Ovary (tissue), 9 donors: Measurements from ENCODE around the gene DNAI1. TPM values are rescaled to one million over a fixed set of nuclear protein-coding genes. Genes with fewer than 3 reads are reported as not detected.
"Not testable (repeated sequence)": the region's sequence is repeated elsewhere in the genome, so short reads cannot be mapped to it uniquely, and the experiment has no call there.

Experiments
- DNase-seq, 5 donors: peaks; one replicate each; pipeline ENCODE4 v3.0.0-alpha.2; 2019 to 2020
- H3K27ac ChIP-seq, 2 donors: fragments of 200-600 bp; one replicate each; pipeline versions ENCODE4 v1.5.1 to v1.8.0; 2019 to 2022
- H3K27me3 ChIP-seq: fragments of 200-600 bp; one replicate; pipeline ENCODE4 v1.8.0; 2022
- H3K36me3 ChIP-seq: fragments of 200-600 bp; sonication (generic); one replicate; pipeline ENCODE4 v1.5.1; 2019
- H3K4me1 ChIP-seq: one replicate; pipeline ENCODE4 v1.8.1; 2013; ENCODE audit warnings: mild to moderate bottlenecking, moderate library complexity; ENCODE audit not compliant: insufficient read depth
- H3K4me3 ChIP-seq: fragments of 200-600 bp; sonication (generic); one replicate; pipeline ENCODE4 v1.5.1; 2017
- H3K9me3 ChIP-seq, 2 donors: fragments of 200-600 bp in 1 of 2; sonication (generic) in 1 of 2; one replicate each; pipeline versions ENCODE4 v1.5.1 to v1.8.1; 2013 to 2019; ENCODE audit warnings: mild to moderate bottlenecking in 1 of 2, moderate library complexity in 1 of 2
- EP300 ChIP-seq: sonication (generic); formaldehyde crosslinking; IDR thresholded peaks from one replicate; pipeline ENCODE4 v1.6.1; 2017; ENCODE audit warnings: antibody characterized with exemption
- POLR2A ChIP-seq: fragments of 450-650 bp; IDR thresholded peaks from one replicate; pipeline ENCODE4 v1.6.1; 2017; ENCODE audit warnings: antibody characterized with exemption, mild to moderate bottlenecking, moderate library complexity
- WGBS, 3 donors: extraction: QIAGEN DNeasy Blood & Tissue Kit in 1 of 3; methylation state at CpG; one replicate each; pipeline versions ENCODE4 v1.1.5 to v1.1.7; 2013 to 2017; 5-methylcytosine and 5-hydroxymethylcytosine counted together
- intact Hi-C, 4 donors: fragments of 100-400 bp; cut with DNase I; formaldehyde crosslinking; loops; one replicate each; pipeline versions ENCODE4 v1.11.0 to v1.15.1; 2022 to 2023
- polyA plus RNA-seq, 2 donors: library from polyadenylated mRNA; stranded (reverse); fragments of 200-250 nt in 1 of 2; fragments of 350-450 nt in 1 of 2; fragmentation: Illumina TruSeq in 1 of 2; extraction: RNeasy Lipid Tissue Mini Kit (QIAGEN cat#74804) in 1 of 2; gene quantifications; one replicate each; pipeline ENCODE4 v1.2.3, GENCODE V29; 2013 to 2014
- total RNA-seq, 7 donors: library from RNA; depleted of rRNA in 2 of 7; stranded (reverse); fragments of >200 nt in 2 of 7; fragmentation: NEBNext Ultra II Directional in 3 of 7; extraction: Animal tissue kit (Norgen Biotek cat#: 25700) in 3 of 7; gene quantifications; one replicate each; pipeline versions ENCODE4 v1.1.0 to v1.2.4, GENCODE V29; 2016 to 2023
- TF ChIP-seq, protein P1 (sequence below), 3 donors: fragments of 450-650 bp in 2 of 3; fragments of 200-600 bp in 1 of 3; IDR thresholded peaks; one replicate each; pipeline versions ENCODE4 v1.5.1 to v1.8.0; 2016 to 2022; ENCODE audit warnings: antibody characterized with exemption in 3 of 3, mild to moderate bottlenecking in 1 of 3
- donor health status: DM: no; HTN: no; CAD: no; lungs with moderate emphysema.
- donor health status: DM: no; HTN: no; CAD: no.
- donor health status: Bipolar disorder and iron deficiency.
- donor health status: DM: yes; HTN: yes; CAD: no.
- donor health status: DM: no; HTN: no; CAD: no.
- donor health status: DM: yes; HTN: yes; CAD: no.

DNAI1 gene
- total and polyA plus RNA-seq, 9 donors, result 0.10 to 26.1 (median 1.9) TPM; not detected in 3

DNA sequence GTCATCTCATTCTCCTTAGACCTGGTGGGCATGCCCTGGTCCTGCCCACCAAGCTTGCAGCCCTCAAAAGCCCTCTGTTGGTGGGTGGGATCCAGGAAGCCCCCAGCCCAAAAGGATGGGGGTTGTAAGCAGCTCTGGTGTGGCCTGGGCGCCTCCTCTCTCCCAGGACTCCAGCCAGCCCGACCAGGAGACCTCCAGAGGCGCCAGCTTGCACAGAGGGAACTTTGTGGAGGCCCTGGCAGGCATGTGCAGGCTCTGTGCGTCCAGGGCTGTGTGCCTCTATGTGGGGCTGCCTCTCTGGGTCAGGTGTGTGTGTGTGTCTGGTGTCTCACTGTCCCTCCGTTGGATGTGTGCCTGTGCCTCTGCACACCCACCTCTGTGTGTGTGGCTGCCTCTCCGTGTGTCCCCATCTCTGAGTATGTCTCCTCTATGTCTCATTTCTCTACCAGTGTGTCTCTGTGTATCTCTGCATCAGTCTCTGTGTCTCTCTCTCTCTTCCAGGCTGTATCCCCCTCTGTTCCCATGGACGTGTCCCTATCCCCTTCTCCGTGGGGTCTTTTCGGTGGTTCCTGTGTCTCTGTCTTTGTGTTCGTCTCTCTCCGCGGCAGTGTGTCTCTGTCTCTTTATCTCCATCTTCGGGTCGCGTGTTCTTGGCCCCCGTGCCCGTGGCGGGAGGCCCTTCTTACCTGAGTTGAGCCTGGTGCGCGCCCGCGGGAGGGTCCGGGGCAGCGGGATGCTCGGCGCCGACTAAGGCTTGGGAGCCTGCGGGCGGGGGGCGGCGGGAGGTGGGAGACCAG, 63.7 kb downstream of the DNAI1 start:
- Histone ChIP-seq H3K27me3 (no peaks in the 10 kb centered on the region), H3K9me3 (no peaks in the 10 kb centered on the region), H3K27ac (no peak overlapping the region), H3K4me1 (peaks cover 5% of the 10 kb centered on the region), H3K36me3 (no peaks in the 10 kb centered on the region), H3K4me3 (peak overlapping the region; percentile 28)
- intact Hi-C loops, result no loop called here
- 16 to 20% (median 19%) methylated on average over 25 to 31 of the region's 31 CpGs for WGBS, 3 donors
- TF ChIP-seq POLR2A, result no peak
- TF ChIP-seq, protein P1, sequence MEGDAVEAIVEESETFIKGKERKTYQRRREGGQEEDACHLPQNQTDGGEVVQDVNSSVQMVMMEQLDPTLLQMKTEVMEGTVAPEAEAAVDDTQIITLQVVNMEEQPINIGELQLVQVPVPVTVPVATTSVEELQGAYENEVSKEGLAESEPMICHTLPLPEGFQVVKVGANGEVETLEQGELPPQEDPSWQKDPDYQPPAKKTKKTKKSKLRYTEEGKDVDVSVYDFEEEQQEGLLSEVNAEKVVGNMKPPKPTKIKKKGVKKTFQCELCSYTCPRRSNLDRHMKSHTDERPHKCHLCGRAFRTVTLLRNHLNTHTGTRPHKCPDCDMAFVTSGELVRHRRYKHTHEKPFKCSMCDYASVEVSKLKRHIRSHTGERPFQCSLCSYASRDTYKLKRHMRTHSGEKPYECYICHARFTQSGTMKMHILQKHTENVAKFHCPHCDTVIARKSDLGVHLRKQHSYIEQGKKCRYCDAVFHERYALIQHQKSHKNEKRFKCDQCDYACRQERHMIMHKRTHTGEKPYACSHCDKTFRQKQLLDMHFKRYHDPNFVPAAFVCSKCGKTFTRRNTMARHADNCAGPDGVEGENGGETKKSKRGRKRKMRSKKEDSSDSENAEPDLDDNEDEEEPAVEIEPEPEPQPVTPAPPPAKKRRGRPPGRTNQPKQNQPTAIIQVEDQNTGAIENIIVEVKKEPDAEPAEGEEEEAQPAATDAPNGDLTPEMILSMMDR (IDR thresholded peaks at IDR 0.05), result no peak
- no peak for TF ChIP-seq EP300
- DNase-seq, result peak in 2 of 5 donors; percentile 34 to 38

DNA sequence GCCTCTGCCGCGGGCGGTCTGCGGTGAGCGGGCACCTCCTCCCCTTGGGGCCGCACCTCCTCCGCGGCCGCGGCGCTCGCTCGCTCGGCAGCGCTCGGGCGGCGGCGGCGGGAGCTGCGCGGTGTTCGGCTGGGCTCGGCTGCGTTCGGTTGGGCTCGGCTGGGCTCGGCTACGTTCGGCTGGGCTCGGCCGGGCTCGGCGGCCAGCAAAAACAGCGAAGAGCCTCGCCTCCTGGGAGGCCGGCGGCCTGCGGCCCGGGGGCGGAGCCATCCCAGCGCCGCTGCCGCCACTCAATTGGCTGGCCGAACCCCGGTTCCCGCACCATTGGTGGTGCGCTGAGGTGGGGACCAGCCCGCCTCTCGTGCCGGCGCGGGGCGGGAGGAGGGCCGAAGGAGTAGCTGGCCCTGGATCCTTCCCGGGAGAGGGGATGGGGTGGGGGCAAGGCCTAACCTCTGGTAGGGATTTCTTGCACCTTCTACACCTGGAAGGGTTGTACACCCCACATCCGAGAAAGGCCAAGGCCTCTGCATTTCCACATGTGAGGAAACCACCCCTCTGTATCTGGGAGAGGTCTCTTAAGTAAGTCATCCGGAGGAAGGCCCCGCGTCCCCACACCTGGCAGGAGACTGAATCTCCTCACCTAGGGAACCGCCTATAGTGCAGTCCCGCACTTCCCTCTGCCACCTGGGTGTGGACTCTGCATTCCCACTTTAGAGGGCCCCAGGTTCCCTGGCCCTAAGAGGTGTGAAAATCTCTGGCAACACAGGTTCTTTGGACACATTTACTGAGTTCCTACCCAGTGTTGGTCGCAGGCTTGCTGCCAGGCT, 64.6 kb downstream of the DNAI1 start, which contains the start of gene ENHO:
Gene ENHO, minus strand, starts transcription at position 20 of the 827 bp plus-strand sequence. CDS start 1,295 bp downstream, outside the sequence.
- Histone ChIP-seq H3K9me3 (no peaks in the 10 kb centered on the region), H3K27ac (no peak within 1 kb of the TSS), H3K4me1 (peaks cover 5% of the 10 kb centered on the region), H3K4me3 (peak within 1 kb of the TSS; percentile 28), H3K27me3 (no peaks in the 10 kb centered on the region), H3K36me3 (no peaks in the 10 kb centered on the region)
- WGBS, 3 donors, result 4 to 10% (median 7%) methylated on average over 21 to 63 of the region's 63 CpGs
- intact Hi-C loops, result no loop called here
- DNase-seq, result peak; percentile 81 to 96 (median 88)
- no peak for TF ChIP-seq POLR2A
- TF ChIP-seq, protein P1 (IDR thresholded peaks at IDR 0.05), result no peak
- TF ChIP-seq EP300, result no peak

DNA sequence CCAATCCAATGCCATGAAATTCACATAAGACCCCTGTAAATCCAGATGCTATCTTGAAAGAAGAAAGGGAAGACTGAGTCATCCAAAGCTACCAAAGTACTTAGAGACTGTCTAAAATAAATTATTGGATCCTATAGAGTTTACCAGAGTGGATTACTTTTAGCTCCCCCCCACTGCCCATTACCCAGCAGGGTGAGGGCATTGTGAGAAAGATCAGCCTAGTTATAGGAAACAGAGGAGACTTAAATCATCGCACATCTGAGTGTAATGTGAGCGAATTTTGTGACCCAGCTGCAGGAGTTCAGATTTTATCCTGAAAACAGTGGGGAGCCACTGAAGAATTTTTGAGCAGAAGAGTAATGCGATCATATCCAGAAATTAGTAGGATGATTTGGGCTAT, 65.7 kb downstream of the DNAI1 start:
- H3K27me3 ChIP-seq, result no peaks in the 10 kb centered on the region
- 77 to 84% (median 82%) methylated on average over 3 of the region's 3 CpGs for WGBS, 3 donors
- intact Hi-C loops, result no loop called here
- H3K36me3 ChIP-seq, result no peaks in the 10 kb centered on the region
- no peak overlapping the region for H3K27ac ChIP-seq
- TF ChIP-seq EP300, result no peak
- TF ChIP-seq POLR2A, result no peak
- TF ChIP-seq, protein P1 (IDR thresholded peaks at IDR 0.05), result no peak
- no peak for DNase-seq
- H3K9me3 ChIP-seq, result no peaks in the 10 kb centered on the region
- H3K4me3 ChIP-seq, result no peak overlapping the region
- H3K4me1 ChIP-seq, result peaks cover 5% of the 10 kb centered on the region

DNA sequence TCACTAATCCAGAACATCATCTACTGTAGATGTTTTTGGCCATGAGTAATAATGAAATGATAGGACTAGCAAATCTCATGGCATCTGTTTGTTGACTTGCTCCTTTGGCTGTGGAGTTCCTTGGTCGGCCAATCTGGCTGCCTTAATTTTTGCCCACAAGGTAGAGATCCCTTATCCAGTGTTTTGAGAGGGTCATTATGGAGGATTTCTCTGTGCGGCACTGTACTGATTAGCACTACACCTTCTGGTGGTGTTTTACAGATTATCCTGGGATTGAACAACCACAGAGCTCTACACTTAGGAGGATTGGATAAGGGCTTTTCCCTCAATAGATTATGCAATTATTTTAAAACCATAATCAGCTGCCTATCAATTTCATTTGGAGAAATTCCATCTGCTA, 67.4 kb downstream of the DNAI1 start:
- no peak for DNase-seq
- H3K27me3 ChIP-seq, result no peaks in the 10 kb centered on the region
- peaks cover 5% of the 10 kb centered on the region for H3K4me1 ChIP-seq
- 73 to 78% (median 74%) methylated on average over 2 of the region's 2 CpGs for WGBS, 3 donors
- intact Hi-C loops, result no loop called here
- H3K4me3 ChIP-seq, result no peak overlapping the region
- no peak for TF ChIP-seq EP300
- TF ChIP-seq, protein P1 (IDR thresholded peaks at IDR 0.05), result no peak
- no peak for TF ChIP-seq POLR2A
- no peaks in the 10 kb centered on the region for H3K9me3 ChIP-seq
- no peaks in the 10 kb centered on the region for H3K36me3 ChIP-seq
- H3K27ac ChIP-seq, result no peak overlapping the region

DNA sequence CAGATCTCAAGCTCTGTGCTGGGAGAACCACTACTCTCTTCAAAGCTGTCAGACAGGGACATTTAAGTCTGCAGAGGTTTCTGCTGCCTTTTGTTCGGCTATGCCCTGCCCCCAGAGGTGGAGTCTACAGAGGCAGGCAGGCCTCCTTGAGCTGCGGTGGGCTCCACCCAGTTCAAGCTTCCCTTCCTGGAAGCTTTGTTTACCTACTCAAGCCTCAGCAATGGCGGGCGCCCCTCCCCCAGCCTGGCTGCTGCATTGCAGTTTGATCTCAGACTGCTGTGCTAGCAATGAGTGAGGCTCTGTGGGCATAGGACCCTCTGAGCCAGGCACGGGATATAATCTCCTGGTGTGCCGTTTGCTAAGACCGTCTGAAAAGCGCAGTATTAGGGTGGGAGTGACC, 73.4 kb downstream of the DNAI1 start:
- DNase-seq, H3K27ac ChIP-seq, H3K4me3 ChIP-seq, intact Hi-C loops, H3K27me3 ChIP-seq, H3K36me3 ChIP-seq, H3K4me1 ChIP-seq, H3K9me3 ChIP-seq: not testable (repeated sequence)
- WGBS, 3 donors, result 84 to 91% (median 91%) methylated on average over 8 of the region's 8 CpGs
